ENCODE measurements around the gene ANXA7.
"Not testable (repeated sequence)": the region's sequence is repeated elsewhere in the genome, so short reads cannot be mapped to it uniquely, and the experiment has no call there.

Gene ANXA7

DNA sequence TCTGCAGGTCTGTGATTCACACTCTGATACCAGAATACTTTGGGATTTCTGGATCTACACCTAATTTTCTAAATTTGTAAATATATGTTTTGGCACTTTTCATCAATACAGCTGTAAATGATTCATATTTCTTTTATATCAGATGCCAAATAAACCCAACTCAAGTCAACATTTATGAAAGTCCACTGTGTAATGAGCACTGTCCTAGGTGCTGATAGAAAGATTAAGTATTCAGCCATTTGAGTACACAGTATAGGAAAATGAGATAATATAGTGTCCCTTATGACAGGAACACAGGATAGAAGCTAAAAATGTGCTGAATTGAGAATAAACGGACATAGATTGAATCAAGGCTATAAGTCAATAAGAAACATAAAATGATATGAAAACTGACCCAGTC lies 6.4 kb downstream of the ANXA7 start:
- no peak for DNase-seq

DNA sequence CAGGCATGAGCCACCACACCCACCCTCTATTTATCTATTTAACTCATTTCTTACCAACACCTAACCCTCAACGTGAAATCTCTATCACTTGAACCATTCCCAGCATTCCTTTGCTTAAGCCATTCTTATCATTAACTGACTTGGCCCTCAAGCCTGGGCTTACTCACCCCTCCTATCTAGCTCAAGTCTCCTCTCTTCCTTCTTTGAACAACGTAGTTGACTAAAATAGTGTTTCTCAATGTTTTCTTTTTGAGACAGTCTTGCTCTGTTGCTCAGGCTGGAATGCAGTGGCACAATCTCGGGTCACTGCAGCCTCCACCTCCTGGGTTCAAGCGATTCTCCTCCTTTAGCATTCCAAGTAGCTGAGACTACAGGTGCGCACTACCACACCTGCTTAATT lies 7.0 kb downstream of the ANXA7 start:
- no peak for DNase-seq

DNA sequence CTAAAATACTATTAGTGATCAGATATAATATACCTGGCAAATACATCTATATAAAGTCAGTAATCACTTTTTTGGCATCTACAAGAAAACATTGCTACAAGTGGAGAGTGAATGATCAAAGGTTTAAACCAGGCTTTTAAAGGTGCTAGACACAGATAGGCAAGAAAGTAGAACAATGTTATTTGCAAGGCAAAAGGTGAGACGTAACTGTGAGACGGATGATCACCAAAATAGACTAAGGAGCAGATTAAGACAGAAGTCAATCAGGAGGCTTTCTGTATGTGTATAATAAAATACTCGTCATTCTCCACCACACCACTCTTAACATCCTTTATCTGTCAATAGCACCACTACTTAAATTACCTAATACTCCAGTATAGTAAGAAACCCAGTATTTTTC lies 8.3 kb downstream of the ANXA7 start:
- DNase-seq: no peak

DNA sequence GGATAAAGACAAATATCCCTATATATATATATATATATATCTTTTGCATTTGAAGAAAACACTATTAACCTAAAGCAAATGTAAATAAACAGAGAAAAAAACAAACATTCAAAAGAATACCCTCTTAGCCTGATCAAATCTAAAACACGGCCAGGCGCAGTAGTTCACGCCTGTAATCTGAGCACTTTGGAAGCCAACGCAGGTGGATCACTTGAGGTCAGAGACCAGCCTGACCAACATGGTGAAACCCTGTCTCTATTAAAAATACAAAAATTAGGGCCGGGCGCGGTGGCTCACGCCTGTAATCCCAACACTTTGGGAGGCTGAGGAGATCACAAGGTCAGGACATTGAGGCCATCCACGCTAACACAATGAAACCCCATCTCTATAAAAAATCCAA lies 9.2 kb downstream of the ANXA7 start:
- DNase-seq: no peak

DNA sequence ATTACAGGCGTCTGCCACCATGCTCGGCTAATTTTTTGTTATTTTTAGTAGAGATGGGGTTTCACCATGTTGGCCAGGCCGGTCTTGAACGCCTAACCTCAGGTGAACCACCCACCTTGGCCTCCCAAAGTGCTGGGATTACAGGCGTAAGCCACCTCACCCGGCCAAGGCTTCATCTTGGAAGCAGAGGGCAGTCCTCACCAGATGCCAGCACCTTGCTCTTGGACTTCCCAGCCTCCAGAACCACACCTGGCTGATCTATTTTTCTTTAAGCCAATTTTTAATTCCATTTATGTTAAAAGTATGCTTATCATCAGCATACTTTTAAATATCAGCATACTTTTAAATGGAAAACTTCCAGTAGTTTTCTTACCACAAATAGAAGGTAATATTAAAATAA lies 12.2 kb downstream of the ANXA7 start:
- DNase-seq: no peak

DNA sequence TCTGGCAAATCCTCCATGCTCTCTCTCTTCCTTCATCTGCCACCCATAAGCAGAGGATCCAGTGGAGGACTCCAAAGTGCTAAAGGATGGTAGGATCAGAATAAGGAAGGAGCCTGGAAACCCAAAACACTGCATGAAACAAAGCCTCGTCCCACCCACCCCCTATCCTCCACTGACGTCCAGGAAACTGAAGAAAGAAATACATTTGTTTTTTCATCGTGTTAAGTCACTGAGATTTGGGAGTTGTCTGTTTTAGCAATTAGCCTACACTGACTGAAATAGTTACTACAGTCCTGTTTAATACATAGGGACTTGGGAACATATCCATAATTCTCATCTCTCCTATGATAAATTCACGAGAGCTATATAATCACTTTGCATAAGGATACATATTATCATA lies 14.8 kb downstream of the ANXA7 start:
- no peak for DNase-seq

DNA sequence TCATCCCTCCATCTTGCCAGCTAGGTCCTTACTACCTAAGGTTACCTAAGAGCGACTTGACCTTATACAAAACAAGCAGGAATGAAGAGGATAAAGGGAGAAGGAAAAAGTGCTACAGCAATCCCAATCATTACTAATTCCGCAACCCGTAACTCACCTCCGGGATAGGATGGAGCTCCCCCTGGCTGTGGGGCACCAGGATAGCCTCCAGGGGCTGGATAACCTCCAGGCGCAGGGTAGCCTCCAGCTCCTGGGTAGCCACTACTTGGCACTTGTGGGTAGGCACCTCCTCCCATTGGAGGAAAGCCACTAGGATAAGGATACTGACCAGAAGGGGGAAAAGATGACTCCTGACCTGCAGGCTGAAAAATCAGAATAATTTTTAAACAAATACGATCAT lies 15.8 kb downstream of the ANXA7 start:
- DNase-seq: no peak

DNA sequence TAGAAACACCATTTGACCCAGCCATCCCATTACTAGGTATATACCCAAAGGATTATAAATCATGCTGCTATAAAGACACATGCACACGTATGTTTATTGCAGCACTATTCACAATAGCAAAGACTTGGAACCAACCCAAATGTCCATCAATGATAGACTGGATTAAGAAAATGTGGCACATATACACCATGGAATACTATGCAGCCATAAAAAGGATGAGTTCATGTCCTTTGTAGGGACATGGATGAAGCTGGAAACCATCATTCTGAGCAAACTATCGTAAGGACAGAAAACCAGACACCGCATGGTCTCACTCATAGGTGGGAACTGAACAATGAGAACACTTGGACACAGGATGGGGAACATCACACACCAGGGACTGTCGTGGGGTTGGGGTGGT lies 19.5 kb downstream of the ANXA7 start:
- DNase-seq: not testable (repeated sequence)

DNA sequence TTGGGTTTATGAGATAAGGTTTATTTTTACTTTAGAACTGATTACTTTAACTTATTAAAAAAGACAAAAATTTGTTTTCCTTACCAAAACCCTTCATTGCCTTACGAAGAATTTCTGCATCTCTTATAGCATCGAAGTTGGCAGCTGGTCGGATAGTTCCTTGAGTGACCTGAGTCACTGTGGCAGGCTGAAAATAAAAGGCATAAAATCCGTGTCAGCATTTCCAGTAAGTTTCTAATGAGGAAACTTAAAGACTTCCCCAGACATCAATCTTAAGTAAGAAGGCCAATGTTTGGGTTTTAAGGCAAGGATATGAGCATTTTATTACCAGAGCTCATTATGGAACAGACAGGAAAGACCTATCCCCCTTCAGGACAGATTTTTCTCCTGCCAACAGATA lies 25.6 kb downstream of the ANXA7 start:
- DNase-seq: no peak

DNA sequence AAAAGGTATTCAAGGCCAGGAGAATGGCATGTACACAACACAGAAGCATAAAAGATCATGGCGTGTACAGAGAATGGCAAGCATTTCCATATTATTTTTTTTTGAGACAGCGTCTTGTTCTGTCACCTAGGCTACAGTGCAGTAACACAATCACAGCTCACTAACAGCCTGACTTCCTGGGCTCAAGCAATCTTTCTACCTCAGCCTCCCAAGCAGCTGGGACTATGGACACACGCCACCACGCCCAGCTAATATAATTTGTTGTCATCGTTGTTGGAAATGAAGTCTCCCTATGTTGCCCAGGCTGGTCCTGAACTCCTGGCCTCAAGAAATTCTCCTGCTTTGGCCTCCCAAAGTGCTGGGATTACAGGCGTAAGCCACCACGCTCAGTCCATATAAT lies 27.3 kb downstream of the ANXA7 start:
- no peak for DNase-seq

DNA sequence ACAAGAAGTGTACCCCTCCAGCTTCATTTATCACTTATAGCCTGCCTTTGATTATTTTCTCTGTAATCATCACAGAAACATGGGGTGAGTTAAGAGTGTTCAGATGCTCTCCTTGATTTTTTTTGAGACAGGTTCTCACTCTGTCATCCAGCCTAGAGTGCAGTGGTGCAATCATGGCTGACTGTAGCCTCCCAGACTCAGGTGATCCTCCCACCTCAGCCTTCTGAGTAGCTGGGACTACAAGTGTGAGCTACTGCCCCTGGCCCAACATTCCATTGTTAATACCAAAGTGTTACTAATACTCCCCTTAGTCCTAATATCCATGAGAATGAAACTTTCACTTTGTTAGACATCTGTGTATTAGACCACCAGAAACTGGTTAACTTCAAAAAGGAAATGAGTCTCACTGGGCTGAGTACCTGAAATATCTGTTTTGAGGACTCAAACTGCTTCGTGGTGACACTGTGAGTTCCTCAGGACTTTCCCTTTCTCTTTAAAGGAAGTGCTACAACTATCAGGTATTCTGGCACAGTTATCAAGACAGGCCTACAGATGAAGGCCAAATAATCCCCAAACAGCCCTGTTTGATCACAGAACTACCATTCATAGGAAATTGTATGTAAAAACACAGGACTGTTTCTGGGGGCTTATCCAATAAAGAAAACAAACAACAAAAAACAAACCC lies 34.7 kb downstream of the ANXA7 start:
- DNase-seq: no peak

DNA sequence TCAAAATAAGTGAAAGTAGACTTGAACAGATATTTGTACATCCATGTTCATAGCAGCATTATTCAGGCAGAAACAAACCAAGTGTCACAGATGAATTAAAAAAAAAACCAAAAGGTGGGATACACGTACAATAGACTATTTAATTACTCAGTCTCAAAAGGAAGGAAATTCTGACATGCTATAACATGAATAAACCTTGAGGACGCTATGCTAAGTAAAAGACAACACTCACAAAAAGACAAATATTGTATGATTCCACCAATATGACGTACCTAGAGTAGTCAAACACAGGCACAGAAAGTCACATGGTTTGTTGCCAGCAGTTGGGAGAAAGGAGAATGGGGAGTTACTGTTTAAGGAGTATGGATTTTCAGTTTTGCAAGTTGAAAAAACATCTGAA lies 37.2 kb downstream of the ANXA7 start:
- no peak for DNase-seq

DNA sequence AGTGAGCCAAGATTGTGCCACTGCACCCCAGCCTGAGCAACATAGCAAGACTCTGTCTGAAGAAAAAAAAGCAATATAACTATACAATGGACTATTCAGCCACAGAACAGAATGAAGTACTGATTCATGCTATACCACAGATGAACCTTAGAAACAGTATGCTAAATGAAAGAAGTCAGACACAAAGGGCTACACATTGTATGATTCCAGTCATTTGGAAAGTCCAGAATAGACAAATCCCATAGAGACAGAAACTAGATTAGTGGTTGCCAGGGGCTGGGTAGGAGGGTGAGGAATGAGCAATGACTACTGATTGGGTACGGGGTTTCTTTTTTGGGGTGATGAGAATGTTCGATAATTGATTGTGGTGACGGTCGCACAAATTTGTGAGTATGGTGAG lies 45.6 kb downstream of the ANXA7 start:
- DNase-seq: no peak

DNA sequence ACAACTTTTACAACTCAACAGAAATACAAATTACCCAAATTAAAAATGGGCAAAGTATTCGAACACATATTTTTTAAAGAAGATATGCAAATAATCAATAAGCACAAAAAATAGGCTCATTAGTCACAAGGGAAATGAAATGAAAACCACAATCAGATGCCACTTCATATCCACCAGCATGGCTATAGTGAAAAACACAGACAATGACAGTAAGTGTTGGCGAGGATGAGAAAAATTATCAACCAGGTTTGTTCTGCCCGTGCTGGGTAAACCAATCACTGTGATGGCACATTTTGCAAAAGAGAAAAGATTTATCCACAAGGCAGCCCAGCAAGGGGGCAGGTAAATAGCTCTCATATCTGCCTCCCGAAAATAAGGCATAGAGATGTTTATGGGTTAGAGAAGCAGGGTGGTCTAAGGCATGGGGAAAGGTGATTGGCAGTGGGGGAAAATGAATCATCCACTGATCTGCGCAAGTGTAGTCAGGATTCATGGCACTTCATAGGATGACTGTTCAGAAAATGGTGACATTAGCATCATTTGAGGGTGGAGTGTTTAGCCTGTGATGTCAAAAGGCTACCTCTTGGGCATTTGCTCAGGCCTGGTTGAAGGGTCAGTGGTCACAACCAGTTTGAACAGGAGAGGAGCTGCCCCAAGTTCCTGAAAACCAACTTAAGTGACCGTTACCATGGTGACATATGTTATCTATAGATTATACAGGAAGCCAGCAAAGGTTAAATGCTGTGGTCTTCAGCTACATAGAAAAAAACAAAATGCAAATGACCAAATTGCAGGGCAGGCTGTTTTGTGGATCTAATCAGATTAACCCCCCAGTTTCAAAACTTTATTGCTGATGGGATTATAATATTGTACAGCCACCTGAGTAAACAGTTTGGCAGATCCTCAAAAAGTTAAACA lies 47.2 kb downstream of the ANXA7 start:
- no peak for DNase-seq

DNA sequence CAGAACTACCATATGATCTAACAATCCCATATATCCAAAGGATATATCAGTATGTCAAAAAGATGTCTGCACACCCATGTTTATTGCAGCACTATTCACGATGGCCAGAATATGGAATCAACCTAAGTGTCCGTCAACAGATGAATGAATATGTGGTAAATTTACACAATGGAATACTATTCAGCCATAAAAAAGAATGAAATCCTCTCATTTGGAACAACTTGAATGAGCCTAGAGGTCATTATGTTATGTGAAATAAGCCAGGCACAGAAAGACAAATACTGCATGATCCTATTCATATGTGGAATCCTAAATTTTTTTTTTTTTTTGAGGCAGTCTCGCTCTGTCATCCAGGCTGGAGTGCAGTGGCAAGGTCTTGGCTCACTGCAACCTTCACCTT lies 48.9 kb downstream of the ANXA7 start:
- DNase-seq: no peak

DNA sequence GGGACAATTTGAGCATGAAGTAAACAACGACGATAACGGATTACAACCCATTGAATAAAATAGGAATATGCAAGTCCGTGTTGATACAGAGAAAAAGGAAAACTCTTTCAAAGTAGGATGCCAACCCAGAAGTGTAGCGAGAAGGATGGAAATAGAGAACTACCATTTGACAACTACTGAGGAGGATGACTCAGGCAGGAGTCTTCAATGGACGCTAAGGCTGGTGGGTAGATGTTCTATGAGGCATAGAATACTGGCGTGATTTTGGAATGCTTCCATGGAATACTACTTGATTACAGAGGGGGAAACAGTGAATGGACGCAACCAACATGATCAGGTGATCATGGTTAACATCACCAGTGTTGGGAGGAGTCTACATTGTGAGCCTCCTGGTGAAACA lies 54.4 kb downstream of the ANXA7 start:
- DNase-seq: no peak

DNA sequence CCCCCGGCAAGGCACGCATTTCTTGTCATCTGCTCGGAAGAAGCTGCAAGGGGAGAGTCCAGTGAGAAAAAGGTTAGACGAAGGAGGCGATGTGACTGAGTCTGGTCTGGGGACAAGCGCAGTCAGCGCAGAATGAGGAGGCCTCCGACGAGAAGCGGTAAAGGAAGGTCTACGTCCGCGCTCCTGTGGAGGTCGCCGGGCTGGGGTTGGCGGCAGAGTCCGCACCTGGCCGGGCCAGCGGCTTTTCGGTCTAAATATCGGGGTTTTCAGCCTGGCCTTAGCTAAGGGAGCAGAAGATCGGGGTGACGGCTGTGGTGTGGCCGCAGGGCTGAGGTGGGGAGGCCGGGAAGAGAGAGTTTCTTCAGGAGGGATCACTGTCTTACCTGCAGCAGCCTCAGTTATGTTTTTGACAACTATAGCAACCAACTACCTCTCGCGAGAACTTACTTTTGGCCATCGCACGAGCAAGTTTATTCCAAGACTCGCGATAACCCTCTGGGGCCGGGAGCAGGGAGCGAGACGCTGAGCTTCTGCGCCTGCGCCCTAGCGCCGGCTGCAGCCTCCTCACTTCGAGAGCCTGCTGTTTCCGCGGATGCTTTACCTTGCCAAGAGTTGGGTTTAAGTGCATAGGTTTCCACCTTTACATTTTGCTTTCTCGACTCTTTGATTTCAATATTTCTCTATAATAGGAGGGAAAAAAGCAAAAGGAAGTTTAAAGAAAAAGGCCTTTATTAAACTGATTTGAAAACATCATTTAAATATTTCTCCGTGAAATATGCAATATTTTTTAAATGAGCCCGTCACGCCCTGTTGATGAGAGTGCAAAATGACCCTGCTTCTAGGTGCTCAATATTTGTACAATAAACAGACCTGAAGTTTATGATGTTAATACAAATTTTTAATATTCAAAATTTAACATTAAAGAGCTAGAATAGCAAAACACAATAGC lies 55.3 kb downstream of the ANXA7 start, which contains the start of gene CFAP70:
Gene CFAP70, minus strand, starts transcription at position 534 of the 949 bp plus-strand sequence. CDS start 4,068 bp downstream, outside the sequence.
- DNase-seq: peak; percentile 81 to 84

DNA sequence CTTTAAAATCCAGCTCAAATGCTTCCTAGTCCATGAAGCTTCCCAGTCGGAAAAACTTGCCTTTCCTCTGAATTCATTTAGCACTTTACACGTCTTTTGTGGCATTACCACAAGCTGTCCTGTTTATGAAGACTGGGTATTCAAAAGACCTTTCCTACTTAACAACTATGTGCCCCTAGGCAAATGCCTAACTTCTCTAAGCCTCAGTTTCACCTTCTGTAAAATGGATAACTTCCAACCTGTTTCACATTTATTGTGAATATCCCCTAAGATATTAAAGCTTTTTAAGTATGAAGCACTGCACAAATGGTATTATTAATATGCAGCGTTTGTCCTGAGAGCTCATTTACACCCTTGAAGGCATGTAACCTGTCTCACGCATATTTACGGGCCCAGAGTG lies 56.0 kb downstream of the ANXA7 start:
- DNase-seq: no peak

DNA sequence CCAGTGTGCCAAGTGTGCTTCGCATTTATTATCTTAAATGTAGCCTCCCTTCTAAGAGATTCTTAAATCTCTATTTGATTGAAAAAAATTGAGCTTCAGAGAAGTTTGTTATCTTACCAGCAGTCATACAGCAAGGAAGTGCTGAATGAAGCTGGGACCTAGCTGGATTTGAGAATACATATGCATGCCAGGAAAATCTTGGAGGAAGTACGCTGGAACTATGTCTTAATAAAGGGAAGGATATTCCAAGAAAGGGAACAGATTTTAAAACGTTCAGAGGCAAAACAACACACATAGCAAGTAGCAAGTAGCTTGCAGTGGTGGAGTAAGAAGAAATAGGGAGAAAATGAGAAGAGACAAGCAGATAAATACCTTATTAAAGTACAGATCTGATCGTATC lies 56.7 kb downstream of the ANXA7 start:
- no peak for DNase-seq

DNA sequence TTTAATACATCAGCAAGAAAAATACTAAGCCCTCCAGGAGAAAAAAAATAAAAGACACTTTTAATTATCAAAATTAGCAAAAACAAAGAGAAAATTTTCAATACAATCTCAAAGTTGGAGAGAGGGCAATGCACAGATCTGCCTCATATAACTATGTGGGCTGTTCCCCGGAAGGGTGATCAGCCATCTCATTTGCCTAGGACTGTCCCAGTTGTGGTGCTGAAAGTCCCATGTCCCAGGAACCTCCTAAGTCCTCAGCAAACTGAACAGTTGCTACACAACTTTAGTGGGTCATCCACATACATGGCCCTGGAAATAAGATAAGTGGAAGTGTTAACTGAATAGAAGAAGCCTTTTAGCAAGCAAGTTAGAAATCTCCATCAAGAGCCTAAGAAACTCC lies 69.6 kb downstream of the ANXA7 start:
- no peak for DNase-seq

DNA sequence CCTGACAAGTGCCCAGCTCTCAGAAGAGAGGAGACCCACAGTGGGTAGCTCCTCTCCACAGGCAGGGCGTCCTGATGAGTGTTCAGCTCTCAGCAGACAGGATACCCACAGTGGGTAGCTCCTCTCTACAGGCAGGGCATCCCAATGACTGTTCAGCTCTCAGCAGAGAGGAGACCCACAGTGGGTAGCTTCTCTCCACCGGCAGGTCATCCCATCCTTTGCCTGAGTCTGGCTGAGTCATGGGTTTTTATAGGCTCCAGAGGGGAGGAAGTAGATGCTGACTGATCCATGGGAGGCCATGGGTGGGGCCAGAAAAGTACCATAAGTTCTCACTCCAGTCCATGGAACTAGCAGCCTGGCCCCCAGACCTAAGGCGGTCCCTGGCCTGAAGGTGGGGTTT lies 73.7 kb downstream of the ANXA7 start:
- no peak for DNase-seq

DNA sequence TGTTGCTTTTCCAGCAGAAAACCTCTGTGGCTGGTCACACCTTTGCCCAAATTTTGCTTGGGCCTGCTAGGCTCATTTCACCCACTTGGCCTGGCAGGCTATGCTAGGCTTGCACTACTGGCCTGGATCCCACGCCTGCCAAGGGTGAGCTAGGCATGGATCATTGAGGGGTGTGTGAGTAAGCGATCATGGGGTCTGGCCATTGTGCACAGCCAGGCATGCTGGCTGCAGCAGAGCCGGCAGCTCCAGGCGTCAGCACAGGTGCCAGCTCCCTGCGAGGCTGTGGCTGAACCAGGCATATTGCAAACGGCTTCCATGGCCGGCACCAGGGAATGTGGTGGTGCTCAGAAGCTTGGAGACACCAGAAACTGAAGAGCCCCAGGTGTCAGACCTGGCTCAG lies 74.4 kb downstream of the ANXA7 start:
- DNase-seq: no peak

DNA sequence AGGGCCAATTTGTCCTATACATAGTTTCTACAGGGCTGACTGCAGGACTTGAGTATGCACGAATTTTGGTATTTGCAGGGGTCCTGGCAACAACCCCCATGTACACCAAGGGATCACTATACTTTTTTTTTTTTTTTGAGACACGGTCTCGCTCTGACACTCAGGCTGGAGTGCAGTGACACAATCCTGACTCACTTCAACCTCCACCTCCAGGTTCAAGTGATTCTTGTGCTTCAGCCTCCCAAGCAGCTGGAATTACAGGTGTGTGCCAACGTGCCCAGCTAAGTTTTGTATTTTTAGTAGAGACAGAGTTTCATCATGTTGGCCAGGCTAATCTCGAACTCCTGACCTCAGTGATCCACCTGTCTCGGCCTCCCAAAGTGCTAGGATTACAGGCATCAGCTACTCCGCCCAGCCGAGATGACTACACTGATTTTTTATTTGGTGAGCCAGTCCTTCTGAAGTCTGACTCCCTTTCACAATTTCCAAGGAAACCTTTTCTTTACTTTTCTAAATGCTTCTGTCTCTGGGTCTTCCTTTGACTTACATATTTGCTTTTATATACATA lies 75.0 kb downstream of the ANXA7 start:
- no peak for DNase-seq

Measured in stimulated activated CD4-positive, alpha-beta T cell treated with anti-CD3 and anti-CD28 coated beads, Interleukin-2, amount 100 ng/mL, for 48 hours (primary cell).